GM12801 (cell line): ENCODE data around the gene PRKAR1A.

Source experiments
- TF ChIP-seq, protein P1 (sequence below): IDR thresholded peaks from one replicate; pipeline ENCODE4 v1.5.1; 2011; ENCODE audit warnings: control low read depth; ENCODE audit not compliant: insufficient read length; ENCODE audit errors: extremely low read depth

Gene PRKAR1A

DNA sequence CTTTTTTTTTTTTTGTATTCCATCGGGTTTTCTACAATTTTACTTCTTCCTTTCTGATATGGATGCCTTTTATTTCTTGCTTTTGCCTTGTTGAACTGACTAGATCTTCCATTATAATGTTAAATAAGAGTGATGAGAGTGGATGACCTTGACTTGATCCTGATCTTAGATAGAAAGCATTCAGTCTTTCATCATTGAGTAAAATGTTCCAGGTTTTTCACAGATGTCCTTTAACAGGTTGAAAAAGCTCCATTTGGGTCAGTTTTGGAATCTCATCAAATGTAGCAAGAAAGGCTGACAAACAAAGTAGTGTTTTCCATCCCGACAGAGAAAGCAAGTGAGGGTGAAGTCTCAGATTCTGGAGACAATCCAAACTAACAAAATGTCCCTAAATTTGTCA, 27.8 kb upstream of the PRKAR1A start:
- TF ChIP-seq, protein P1, sequence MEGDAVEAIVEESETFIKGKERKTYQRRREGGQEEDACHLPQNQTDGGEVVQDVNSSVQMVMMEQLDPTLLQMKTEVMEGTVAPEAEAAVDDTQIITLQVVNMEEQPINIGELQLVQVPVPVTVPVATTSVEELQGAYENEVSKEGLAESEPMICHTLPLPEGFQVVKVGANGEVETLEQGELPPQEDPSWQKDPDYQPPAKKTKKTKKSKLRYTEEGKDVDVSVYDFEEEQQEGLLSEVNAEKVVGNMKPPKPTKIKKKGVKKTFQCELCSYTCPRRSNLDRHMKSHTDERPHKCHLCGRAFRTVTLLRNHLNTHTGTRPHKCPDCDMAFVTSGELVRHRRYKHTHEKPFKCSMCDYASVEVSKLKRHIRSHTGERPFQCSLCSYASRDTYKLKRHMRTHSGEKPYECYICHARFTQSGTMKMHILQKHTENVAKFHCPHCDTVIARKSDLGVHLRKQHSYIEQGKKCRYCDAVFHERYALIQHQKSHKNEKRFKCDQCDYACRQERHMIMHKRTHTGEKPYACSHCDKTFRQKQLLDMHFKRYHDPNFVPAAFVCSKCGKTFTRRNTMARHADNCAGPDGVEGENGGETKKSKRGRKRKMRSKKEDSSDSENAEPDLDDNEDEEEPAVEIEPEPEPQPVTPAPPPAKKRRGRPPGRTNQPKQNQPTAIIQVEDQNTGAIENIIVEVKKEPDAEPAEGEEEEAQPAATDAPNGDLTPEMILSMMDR: no peak

DNA sequence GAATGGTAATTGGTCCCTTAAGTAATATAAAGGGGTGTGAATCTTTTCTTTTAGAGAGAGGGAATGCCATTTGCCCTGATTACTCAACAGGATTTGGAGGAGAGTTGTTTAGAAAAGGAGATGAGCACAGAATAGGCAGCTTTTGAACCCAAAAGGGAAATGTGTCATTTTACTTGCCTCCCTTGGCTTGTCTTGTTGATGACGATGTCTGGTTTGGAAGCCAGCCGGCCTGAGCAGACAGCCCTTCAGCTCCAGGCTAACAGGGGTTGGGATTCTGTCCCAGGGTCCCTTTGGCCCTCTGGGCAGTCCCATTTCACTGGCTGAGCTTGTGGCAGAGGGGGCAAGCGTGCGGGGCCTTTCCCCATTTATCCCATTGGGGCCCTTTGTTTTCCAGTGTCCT, 22.3 kb upstream of the PRKAR1A start:
- TF ChIP-seq, protein P1: no peak

DNA sequence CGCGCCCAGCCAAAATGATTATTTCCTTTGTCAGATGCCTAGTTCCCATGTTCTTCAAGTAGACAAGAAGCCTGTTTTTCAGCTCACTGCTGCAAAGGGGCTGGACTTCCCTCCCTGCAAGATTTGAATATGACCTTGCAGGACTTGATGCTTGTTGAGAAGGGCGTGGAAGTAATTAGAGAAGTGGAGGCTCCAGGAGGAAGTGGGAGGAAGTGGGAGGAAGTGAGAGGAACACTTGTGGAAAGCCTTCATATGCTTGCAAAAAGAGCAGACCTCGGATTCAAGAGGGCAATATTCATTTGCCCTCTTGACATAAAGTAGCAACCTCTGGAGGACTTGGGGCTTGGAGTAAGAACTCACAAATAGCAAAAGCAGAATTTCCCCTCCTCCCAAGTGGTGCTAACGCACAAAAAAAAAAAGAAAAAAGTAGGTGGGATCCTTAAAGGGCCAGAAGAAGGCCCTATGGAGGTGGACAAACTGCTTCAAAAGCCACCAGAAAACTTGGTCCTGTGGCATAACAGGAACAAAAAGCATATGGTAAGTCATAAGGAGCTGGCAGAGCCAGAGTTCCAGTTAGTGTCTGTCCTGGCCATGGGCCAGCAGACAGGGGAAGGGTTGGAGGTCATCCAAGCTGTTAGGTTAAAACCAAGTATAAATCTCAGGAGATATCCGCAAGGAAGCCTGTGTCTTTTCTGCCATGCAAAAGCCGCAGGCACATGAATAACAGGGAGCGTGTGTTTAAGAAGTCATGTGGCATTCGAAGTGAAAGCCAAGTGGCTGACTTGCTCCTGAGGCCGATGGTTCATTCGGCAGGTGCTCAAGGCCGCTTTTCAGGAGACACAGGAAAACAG, 20.6 kb upstream of the PRKAR1A start:
- TF ChIP-seq, protein P1: no peak

DNA sequence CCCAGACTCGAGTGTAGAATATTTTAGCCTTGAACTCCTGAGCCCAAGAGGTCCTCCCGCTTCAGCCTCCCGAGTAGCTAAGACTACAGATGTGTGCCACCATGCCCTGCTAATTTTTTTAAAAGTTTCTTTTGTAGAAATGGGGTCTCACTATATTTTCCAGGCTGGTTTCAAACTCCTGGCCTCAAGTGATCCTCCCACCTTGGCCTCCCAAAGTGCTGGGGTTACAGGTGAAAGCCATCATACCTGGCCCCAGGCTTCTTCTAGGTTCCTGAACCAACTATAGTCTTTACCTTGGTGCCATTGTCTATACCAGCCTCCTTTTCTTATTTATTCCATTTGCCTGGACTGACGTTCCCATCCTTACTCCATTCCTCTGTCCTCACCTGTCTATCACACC, 17.1 kb upstream of the PRKAR1A start:
- TF ChIP-seq, protein P1: no peak

DNA sequence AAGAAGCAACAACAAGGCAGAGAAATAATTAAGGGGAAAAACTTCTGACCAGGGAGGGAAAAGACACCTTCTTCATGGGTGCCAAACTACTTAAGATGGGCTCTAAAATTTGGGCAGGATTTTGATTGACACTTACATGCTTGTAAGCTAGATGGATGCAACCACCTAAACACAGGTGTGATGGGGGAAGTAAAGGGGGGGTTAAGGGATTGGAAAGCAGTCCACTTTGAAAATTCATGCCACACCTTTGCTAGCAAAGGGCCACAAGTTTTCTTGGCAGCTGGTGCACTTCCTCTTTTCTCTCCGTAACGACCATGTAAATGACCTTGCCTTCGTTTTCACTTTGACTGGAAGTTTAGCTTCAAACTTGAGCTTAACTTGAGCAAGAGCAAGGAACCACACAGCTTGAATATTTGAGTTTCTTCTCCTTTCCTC, 14.3 kb upstream of the PRKAR1A start:
- TF ChIP-seq, protein P1: no peak

DNA sequence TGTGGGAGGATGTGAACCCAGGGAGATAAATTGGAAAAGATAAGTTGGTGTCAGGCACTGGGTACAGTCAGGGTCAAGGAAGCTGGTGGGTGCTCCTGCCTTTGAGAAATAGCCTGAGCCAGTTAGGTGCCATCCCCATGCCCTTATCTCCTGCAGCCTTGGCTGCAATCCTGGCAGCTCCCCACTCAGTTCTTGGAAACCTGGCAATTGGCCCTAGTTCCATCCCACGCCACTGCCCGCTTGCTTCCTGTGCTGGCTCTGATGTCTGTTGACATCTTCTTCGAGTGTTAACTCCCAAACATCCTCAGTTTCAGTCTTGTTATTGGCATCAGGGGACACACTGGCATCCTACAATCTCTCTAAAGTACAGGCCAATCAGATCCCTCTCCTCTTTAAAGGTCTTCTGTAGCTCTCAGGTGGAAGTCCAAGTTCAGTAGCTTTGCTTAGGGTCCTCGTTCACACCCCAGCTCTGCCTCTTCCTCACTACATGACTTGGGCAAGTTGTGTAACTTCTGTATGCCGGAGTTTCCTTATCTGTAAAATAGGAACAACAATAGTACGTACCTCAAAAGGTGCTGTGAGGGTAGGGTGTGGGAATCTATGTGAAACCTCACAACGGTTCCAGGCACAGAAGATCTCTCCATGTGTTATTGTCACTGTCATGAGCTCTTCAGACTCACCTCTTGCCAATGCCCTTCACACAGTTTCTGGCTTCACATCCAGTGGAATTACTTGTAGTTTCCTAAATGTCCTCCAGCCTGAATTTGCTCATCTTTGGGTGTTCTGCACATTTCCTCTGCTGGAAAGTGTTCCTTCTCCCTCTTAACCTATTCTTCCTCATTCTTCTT, 13.5 kb upstream of the PRKAR1A start:
- TF ChIP-seq, protein P1: no peak

DNA sequence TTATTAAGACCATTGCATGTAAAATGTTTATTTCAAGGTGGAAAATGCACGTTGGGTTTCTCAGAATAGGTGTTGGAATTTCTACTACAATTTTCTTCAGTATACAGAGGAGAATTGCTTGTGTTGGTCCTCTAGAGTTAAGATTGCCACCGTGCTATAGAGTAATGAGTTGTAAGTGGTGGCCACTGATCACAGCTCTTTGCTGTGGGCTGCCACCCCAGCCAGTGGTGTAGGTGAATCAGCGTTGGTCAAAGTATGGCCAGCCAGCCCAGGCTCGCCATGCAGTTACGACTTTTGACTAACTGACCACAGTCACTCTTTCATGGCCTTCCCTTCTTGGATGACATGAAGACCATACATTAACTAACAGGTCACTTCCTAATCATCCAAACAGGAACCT, 12.6 kb upstream of the PRKAR1A start:
- TF ChIP-seq, protein P1: no peak
